NCI-H748 treated with DMSO at 0.1 percent for 48 hours (cell line): ENCODE measurements around the gene IMPDH2.

ENCODE experiments used
- DNase-seq: peaks from one replicate; lab custom pipeline; 2025; lab: John Stamatoyannopoulos, UW

IMPDH2 gene

DNA sequence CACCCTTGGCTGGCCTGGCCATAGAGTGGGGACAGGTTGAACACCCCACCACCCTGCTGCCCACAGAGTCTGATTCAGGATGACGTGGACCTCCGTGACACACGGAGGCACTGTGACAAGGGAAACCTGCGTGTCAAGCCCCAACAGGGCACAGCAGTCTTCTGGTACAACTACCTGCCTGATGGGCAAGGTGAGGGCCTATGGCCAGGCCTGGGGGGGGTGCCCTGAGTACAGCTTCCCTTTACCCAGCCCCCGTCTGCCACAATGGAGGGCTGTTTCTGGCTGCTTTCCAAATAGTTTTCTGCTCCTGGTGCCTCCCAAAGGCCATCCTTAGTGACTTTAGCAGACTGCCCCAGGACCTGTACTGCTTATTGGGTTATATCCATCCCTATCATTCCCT lies 23.2 kb downstream of the IMPDH2 start:
- DNase-seq: no peak

GRCh38 chr3:49005303-49005680 lies 23.9 kb downstream of the IMPDH2 start:
- no peak for DNase-seq

DNA sequence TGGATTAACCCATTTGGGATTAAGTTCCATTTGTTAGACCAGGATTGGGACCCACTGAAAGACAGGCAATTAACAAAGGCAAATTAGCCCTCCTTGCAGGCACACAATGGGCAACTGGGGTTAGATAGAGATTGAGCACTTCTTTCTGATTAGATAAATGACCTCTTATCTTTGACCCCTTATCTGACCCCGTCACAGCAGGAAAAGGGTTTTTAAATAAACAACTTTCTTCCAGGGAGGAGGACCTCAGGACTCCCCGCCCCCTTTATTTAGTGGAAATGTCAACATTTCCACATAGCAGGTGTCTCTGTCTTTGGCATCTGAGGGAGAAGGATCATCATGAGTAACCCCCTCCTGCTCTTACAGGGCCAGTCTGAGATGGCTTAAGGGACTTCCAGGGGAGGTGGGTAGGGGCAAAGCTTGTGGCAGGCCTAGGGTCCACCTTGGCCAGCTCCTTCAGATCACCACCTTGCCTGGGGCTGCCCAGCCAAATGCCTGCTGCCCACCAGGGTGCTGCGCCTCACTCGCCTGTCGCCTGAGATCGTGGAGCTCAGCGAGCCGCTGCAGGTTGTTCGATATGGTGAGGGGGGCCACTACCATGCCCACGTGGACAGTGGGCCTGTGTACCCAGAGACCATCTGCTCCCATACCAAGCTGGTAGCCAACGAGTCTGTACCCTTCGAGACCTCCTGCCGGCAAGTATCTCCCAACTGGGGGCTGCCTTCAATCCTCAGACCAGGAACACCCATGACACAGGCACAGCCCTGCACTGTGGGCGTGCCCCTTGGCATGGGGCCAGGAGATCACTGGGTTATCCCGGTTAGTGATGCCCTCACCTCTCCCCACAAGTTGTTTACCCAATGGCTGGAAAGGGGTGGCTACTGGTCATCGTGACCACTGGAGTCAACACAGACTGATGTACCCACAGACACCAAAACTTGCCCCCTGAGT lies 24.6 kb downstream of the IMPDH2 start:
- DNase-seq: no peak

DNA sequence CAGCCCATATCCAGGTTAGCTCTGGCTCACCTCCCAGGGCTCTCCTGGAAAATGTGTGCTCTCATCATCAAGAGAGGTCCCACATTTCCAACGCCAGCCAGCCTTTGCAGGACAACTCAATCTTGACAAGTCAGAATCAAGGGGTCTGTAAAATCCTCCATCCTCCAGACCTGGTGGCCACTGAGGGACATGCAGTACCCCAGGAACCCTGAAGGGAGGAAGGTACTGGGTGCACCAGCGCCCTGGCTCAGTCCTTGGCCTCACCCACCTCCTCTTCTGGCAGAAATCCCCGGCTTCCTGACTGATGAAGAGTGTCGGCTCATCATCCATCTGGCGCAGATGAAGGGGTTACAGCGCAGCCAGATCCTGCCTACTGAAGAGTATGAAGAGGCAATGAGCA lies 28.0 kb downstream of the IMPDH2 start:
- no peak for DNase-seq

- DNase-seq: no peak
Observed at GRCh38 chr3:48999085-48999858, 29.9 kb downstream of the IMPDH2 start.

GRCh38 chr3:48997714-48998637 lies 31.2 kb downstream of the IMPDH2 start:
- DNase-seq: peak; percentile 30

GRCh38 chr3:48997102-48997635 lies 32.0 kb downstream of the IMPDH2 start:
- DNase-seq: no peak

GRCh38 chr3:48996640-48997039 lies 32.6 kb downstream of the IMPDH2 start:
- DNase-seq: no peak

- DNase-seq: no peak
Observed at GRCh38 chr3:48993834-48994233, 35.4 kb downstream of the IMPDH2 start.

- no peak for DNase-seq
Observed at GRCh38 chr3:48991851-48992545, 37.2 kb downstream of the IMPDH2 start.

DNA sequence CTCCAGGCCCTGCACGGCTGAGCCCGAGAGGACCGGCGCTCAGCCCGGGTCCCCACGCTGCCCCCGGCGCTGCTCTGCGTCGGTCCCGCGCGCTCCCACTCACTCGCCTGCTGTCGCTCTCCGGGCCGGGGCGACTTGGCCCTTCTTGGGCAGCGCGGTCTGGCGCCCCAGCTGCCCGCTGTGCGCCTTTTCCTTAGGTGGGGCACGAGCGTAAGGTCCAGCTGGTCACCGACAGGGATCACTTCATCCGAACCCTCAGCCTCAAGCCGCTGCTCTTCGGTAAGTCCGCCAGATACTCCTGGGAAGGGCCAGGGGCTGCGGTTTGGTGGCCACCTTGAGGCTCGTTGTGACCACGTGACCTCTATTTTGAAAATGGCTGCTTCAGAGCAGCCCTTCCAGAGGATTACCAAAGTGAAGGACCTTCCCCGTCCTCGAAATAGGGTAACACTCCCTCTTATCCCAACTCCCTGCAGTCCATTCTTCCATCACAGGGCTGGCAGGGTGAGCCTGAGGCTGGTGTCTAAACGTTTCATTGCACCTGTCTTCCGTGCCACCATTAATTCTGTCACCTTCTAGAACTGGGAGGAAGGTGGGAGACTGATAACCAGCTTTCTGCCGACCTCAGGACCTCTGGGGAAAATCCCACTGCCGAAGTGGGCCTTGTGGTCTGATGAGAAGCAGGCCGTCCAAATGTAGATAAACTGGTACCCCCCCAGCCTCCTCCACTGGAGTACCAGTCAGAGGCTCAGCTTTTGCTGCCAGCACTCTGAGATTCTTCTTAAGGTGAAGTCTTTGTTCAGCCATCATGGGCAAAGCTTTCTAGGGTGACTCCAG lies 38.3 kb downstream of the IMPDH2 start:
- DNase-seq: peak; percentile 3

DNA sequence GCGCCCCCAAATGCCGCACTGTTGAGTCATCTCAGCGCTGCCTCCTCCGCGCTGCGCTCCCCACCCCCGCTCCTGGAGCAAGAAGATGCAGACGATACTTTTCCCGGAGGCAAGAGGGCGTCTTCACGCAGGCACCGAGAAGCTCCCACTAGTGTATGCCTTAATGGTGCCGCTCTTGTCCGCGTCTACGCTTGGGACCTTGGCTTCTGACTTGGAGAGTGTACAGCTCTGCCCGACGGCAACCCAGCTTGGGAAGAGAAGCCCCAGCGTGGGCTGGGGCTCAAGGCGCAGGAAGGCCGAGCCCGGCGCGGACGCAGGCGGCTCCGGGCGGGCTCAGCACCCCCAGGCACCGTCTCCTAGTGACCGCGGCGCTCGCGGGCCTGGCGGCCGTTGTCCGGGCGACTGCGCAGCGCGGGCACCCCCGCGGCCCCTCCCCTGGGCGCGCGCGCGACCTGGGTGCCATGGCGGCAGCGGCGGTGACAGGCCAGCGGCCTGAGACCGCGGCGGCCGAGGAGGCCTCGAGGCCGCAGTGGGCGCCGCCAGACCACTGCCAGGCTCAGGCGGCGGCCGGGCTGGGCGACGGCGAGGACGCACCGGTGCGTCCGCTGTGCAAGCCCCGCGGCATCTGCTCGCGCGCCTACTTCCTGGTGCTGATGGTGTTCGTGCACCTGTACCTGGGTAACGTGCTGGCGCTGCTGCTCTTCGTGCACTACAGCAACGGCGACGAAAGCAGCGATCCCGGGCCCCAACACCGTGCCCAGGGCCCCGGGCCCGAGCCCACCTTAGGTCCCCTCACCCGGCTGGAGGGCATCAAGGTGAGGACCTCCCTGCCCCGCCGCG lies 39.2 kb downstream of the IMPDH2 start, which contains the start of gene P4HTM:
Gene P4HTM (plus strand): TSS at position 446 of the 840 bp plus-strand sequence. CDS start 16 bp downstream, at position 462.
- DNase-seq: peak; percentile 36

- no peak for DNase-seq
Observed at GRCh38 chr3:48989126-48989795, 39.9 kb downstream of the IMPDH2 start.

- DNase-seq: no peak
Observed at GRCh38 chr3:48985831-48986376, 43.3 kb downstream of the IMPDH2 start.

DNA sequence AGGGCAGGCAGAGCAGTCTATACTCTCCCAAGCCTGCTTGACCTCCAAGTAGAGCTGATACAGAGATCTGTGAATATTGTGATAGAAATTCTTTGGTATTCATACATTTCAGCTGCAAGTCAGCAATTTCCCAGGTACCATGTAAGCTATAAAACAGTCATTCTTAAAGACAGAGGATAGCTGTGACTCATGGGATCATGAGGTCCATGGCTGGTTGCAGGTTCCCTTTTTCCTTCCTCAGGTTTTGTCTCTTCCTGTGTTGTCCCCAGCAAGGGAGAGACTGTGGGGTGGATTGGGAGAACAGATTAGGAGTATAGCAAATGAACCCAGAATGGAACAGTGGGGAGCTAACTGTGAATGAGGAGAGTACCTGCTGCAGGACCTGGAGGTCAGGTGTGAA lies 44.5 kb downstream of the IMPDH2 start:
- DNase-seq: no peak

GRCh38 chr3:48983096-48983495 lies 46.1 kb downstream of the IMPDH2 start:
- DNase-seq: no peak

- no peak for DNase-seq
Observed at GRCh38 chr3:48982686-48983085, 46.5 kb downstream of the IMPDH2 start.

GRCh38 chr3:48982016-48982415 lies 47.2 kb downstream of the IMPDH2 start:
- DNase-seq: no peak
